HepG2 (cell line): Measurements from ENCODE around the gene RIPPLY2. TPM values are rescaled to one million over a fixed set of nuclear protein-coding genes. Genes with fewer than 3 reads are reported as not detected.

Experiments
- ATAC-seq: fragments of 200-7000 bp; cut with Tn5 transposase; 3 replicates; pipeline ENCODE4 v1.9.1; 2020; ENCODE audit warnings: mild to moderate bottlenecking, moderate library complexity
- BruUV-seq: library from RNA; stranded (reverse); fragments of 400-500 nt; replicated peaks from 2 replicates; lab custom pipeline; 2021; lab: Mats Ljungman, UMichigan
- CTCF ChIA-PET: fragments of 300-600 bp; formaldehyde crosslinking; extraction: SDS; loops from one replicate; lab custom pipeline; 2021; ENCODE audit warnings: low total read pairs, inconsistent platforms, low intra/inter-chr PET ratio; lab: Yijun Ruan, JAX
- POLR2A ChIA-PET: fragments of 350-600 bp; sonication (Branson Sonifier 250); formaldehyde crosslinking; loops from one replicate; lab custom pipeline; 2020; ENCODE audit warnings: antibody characterized with exemption, inconsistent platforms; lab: Yijun Ruan, JAX
- DNase-seq: peaks from one replicate; pipeline ENCODE4 v3.0.0-alpha.2; 2015; ENCODE audit warnings: low spot score
- FAIRE-seq: peaks from 3 replicates; lab custom pipeline; 2011; peaks lifted over from hg19 to GRCh38; lab: Jason Lieb, UNC
- H2AFZ ChIP-seq: one replicate; pipeline ENCODE4 v1.6.1; 2011; ENCODE audit warnings: low read length, inconsistent platforms
- H3K27ac ChIP-seq: fragments of 300-600 bp; 3 replicates; pipeline ENCODE4 v1.8.0; 2011; ENCODE audit warnings: mixed run types, mild to moderate bottlenecking, mixed read lengths, low read length, inconsistent platforms; ENCODE audit not compliant: insufficient read depth; ENCODE audit errors: extremely low read length
- H3K27me3 ChIP-seq, 2 experiments: fragments of 200-600 bp in 1 of 2; 2 replicates in 1 of 2; 3 replicates in 1 of 2; pipeline versions ENCODE4 v1.6.0 to v1.8.0; 2011; ENCODE audit warnings: low read length in 2 of 2, mild to moderate bottlenecking in 2 of 2, moderate library complexity in 2 of 2, inconsistent platforms in 1 of 2; ENCODE audit not compliant: insufficient read depth in 2 of 2, control insufficient read depth in 1 of 2
- H3K36me3 ChIP-seq, 2 experiments: fragments of 200-600 bp in 1 of 2; replicated peaks in 1 of 2; 2 replicates in 1 of 2; 3 replicates in 1 of 2; pipeline versions ENCODE4 v1.5.1 to v1.8.0; 2011; ENCODE audit warnings: low read length in 2 of 2, inconsistent platforms in 1 of 2; ENCODE audit not compliant: insufficient read depth in 2 of 2, control insufficient read depth in 1 of 2
- H3K4me1 ChIP-seq: 2 replicates; pipeline ENCODE4 v1.5.1; 2012; ENCODE audit warnings: low read length, inconsistent platforms; ENCODE audit not compliant: insufficient read depth
- H3K4me2 ChIP-seq: 2 replicates; pipeline ENCODE4 v1.6.0; 2011; ENCODE audit warnings: low read depth, low read length, inconsistent platforms
- H3K4me3 ChIP-seq, 3 experiments: fragments of 200-600 bp in 1 of 3; sonication (generic), shearing (Covaris generic) in 1 of 3; replicated peaks in 1 of 3; 2 replicates each; pipeline ENCODE4 v1.5.1; 2011 to 2016; ENCODE audit warnings: low read length in 3 of 3, inconsistent platforms in 2 of 3, low read depth in 2 of 3, mild to moderate bottlenecking in 2 of 3, control low read depth in 1 of 3, mixed read lengths in 1 of 3; ENCODE audit not compliant: insufficient read depth in 1 of 3
- H3K79me2 ChIP-seq: one replicate; pipeline ENCODE4 v1.6.1; 2011; ENCODE audit warnings: low read length, inconsistent platforms; ENCODE audit not compliant: insufficient read depth
- H3K9ac ChIP-seq: 2 replicates; pipeline ENCODE4 v1.6.0; 2011; ENCODE audit warnings: mild to moderate bottlenecking, low read depth, low read length, inconsistent platforms; ENCODE audit not compliant: insufficient read depth
- H3K9me3 ChIP-seq: 2 replicates; pipeline ENCODE4 v1.5.1; 2012; ENCODE audit warnings: mild to moderate bottlenecking, low read length
- H4K20me1 ChIP-seq: 2 replicates; pipeline ENCODE4 v1.6.0; 2011; ENCODE audit warnings: inconsistent platforms, mild to moderate bottlenecking, low read length, moderate library complexity; ENCODE audit not compliant: insufficient read depth
- GPBP1L1 ChIP-seq: sonication (generic); formaldehyde crosslinking; IDR thresholded peaks from 2 replicates; pipeline ENCODE4 v1.5.0; 2020; ENCODE audit warnings: mild to moderate bottlenecking, missing genetic modification reagents
- MAFG ChIP-seq: sonication (generic); formaldehyde crosslinking; IDR thresholded peaks from 2 replicates; pipeline ENCODE4 v1.5.1; 2020; ENCODE audit warnings: mild to moderate bottlenecking, missing genetic modification reagents
- NFE2L2 ChIP-seq: fragments of 150-350 bp; IDR thresholded peaks from 2 replicates; pipeline ENCODE4 v1.6.1; 2014; ENCODE audit warnings: low read length
- SRY ChIP-seq: sonication (generic); formaldehyde crosslinking; IDR thresholded peaks from 2 replicates; pipeline ENCODE4 v1.8.0; 2022; ENCODE audit warnings: mild to moderate bottlenecking, missing genetic modification reagents
- ZBTB44 ChIP-seq: sonication (generic); formaldehyde crosslinking; IDR thresholded peaks from 2 replicates; pipeline ENCODE4 v1.4.0; 2020; ENCODE audit warnings: missing genetic modification reagents
- ZNF747 ChIP-seq: sonication (generic); formaldehyde crosslinking; IDR thresholded peaks from 2 replicates; pipeline ENCODE4 v1.8.1; 2023; ENCODE audit warnings: missing genetic modification reagents, mild to moderate bottlenecking, borderline replicate concordance
- WGBS: methylation state at CpG from one replicate; pipeline ENCODE4 v1.1.6; 2017; ENCODE audit warnings: low lambda C conversion rate; 5-methylcytosine and 5-hydroxymethylcytosine counted together
- in situ Hi-C: cut with HindIII; loops from 2 replicates; pipeline ENCODE4 v1.10.0; 2017; ENCODE audit warnings: low pct_unique_long_range_greater_than_20kb; ENCODE audit not compliant: extremely low pct_ligation_motif_present
- intact Hi-C: fragments of 100-400 bp; cut with micrococcal nuclease; formaldehyde crosslinking; loops from one replicate; pipeline ENCODE4 v1.10.0; 2022; ENCODE audit not compliant: unreplicated experiment
- polyA plus RNA-seq, 8 experiments: library from polyadenylated mRNA; depleted of rRNA in 3 of 8; stranded (reverse) in 7 of 8; unstranded in 1 of 8; fragments of >200 nt; fragmentation: Illumina TruSeq in 4 of 8; extraction: Trizol in 4 of 8; gene quantifications; 2 replicates each; pipeline versions ENCODE4 v1.2.1 to v1.2.3, GENCODE V29; 2011 to 2016; ENCODE audit warnings: low read depth in 4 of 8, missing spikeins in 1 of 8, mixed read lengths in 1 of 8; ENCODE audit not compliant: insufficient read depth in 1 of 8
- total RNA-seq, 5 experiments: library from RNA; depleted of rRNA; stranded (reverse); fragments of >200 nt; fragmentation: Illumina TruSeq; extraction: Trizol; gene quantifications; 2 replicates each; pipeline ENCODE4 v1.2.3, GENCODE V29; 2016; ENCODE audit warnings: low read depth in 1 of 5

The RIPPLY2 gene
- total and polyA plus RNA-seq, 2 of the 13 experiments (the other 11 are each of a cell fraction or from before 2014, with no cell fraction given), result not detected

GRCh38 chr6:83875843-83876242, 22.7 kb downstream of the RIPPLY2 start:
- DNase-seq, result no peak
- TF ChIP-seq MAFG (CRISPR knock-in tag), result no peak
- TF ChIP-seq NFE2L2, result no peak
- TF ChIP-seq SRY, result no peak
- no peak for TF ChIP-seq ZBTB44
- TF ChIP-seq GPBP1L1 (CRISPR knock-in tag), result no peak
- TF ChIP-seq ZNF747 (CRISPR knock-in tag), result no peak
- TF ChIP-seq, all 625 proteins: peak for 0
- Histone ChIP-seq H3K4me3 (no peak overlapping the region), H2AFZ (no peak overlapping the region), H3K9me3 (no peaks in the 10 kb centered on the region), H3K27me3 (no peaks in the 10 kb centered on the region), H3K9ac (no peak overlapping the region), H3K79me2 (peaks cover 7% of the 10 kb centered on the region), H3K4me1 (peaks cover 15% of the 10 kb centered on the region), H3K4me2 (no peak overlapping the region), H4K20me1 (no peaks in the 10 kb centered on the region), H3K27ac (no peak overlapping the region), H3K36me3 (no peaks in the 10 kb centered on the region)
- in situ Hi-C loops, result no loop called here
- intact Hi-C loops, result no loop called here
- CTCF ChIA-PET, result no interaction called here
- 96% methylated on average over 6 of the region's 6 CpGs for WGBS
- BruUV-seq, result no TSS peak
- ATAC-seq (no peak), FAIRE-seq (no peak)
- POLR2A ChIA-PET, result no interaction called here
